Trophoblast cell (in vitro differentiated cells and primary cell): ENCODE measurements around the gene LMAN1L.

Experiments
- DNase-seq, 2 donors: peaks; one replicate each; pipeline ENCODE4 v3.0.0-alpha.2; 2016
- H2AFZ ChIP-seq: 2 replicates; pipeline ENCODE4 v1.6.1; 2013; ENCODE audit warnings: low read length, moderate library complexity, mild to moderate bottlenecking; ENCODE audit not compliant: insufficient read depth, poor library complexity
- H2AK5ac ChIP-seq: 2 replicates; pipeline ENCODE4 v1.6.1; 2013; ENCODE audit warnings: mild to moderate bottlenecking, low read length
- H2BK120ac ChIP-seq: 2 replicates; pipeline ENCODE4 v1.6.1; 2013; ENCODE audit warnings: low read length, mild to moderate bottlenecking, moderate library complexity; ENCODE audit not compliant: insufficient read depth, poor library complexity
- H2BK12ac ChIP-seq: 2 replicates; pipeline ENCODE4 v1.6.1; 2013; ENCODE audit warnings: mild to moderate bottlenecking, low read length, moderate library complexity
- H2BK5ac ChIP-seq: 2 replicates; pipeline ENCODE4 v1.6.1; 2013; ENCODE audit warnings: low read length, low read depth, moderate library complexity, mild to moderate bottlenecking; ENCODE audit not compliant: poor library complexity
- H3K14ac ChIP-seq: 2 replicates; pipeline ENCODE4 v1.6.1; 2013; ENCODE audit warnings: mild to moderate bottlenecking, low read length
- H3K18ac ChIP-seq: 2 replicates; pipeline ENCODE4 v1.6.1; 2013; ENCODE audit warnings: mild to moderate bottlenecking, low read length
- H3K23ac ChIP-seq: 2 replicates; pipeline ENCODE4 v1.6.1; 2013; ENCODE audit warnings: low read length
- H3K27ac ChIP-seq: 2 replicates; pipeline ENCODE4 v1.5.1; 2013; ENCODE audit warnings: low read depth, mild to moderate bottlenecking, inconsistent platforms, low read length, moderate library complexity
- H3K27me3 ChIP-seq: 2 replicates; pipeline ENCODE4 v1.6.1; 2013; ENCODE audit warnings: inconsistent platforms, mild to moderate bottlenecking, low read length, moderate library complexity; ENCODE audit not compliant: insufficient read depth
- H3K36me3 ChIP-seq, 2 experiments: 1 replicate in 1 of 2; 2 replicates in 1 of 2; pipeline ENCODE4 v1.6.1; 2013; ENCODE audit warnings: low read length in 2 of 2, mild to moderate bottlenecking in 2 of 2, moderate library complexity in 1 of 2; ENCODE audit not compliant: insufficient read depth in 2 of 2, control insufficient read depth in 1 of 2
- H3K4ac ChIP-seq: 2 replicates; pipeline ENCODE4 v1.6.1; 2013; ENCODE audit warnings: low read depth, mild to moderate bottlenecking, low read length, moderate library complexity
- H3K4me1 ChIP-seq, 2 experiments: 1 replicate in 1 of 2; 2 replicates in 1 of 2; pipeline ENCODE4 v1.6.1; 2013; ENCODE audit warnings: low read length in 2 of 2, mild to moderate bottlenecking in 2 of 2, moderate library complexity in 1 of 2; ENCODE audit not compliant: insufficient read depth in 2 of 2, control insufficient read depth in 1 of 2
- H3K4me2 ChIP-seq: 2 replicates; pipeline ENCODE4 v1.6.1; 2013; ENCODE audit warnings: inconsistent platforms, mild to moderate bottlenecking, low read length, moderate library complexity
- H3K4me3 ChIP-seq: 2 replicates; pipeline ENCODE4 v1.5.1; 2013; ENCODE audit warnings: mild to moderate bottlenecking, low read depth, low read length, inconsistent platforms
- H3K79me1 ChIP-seq: one replicate; pipeline ENCODE4 v1.6.1; 2013; ENCODE audit warnings: low read length
- H3K79me2 ChIP-seq: 2 replicates; pipeline ENCODE4 v1.6.1; 2013; ENCODE audit warnings: low read length, mild to moderate bottlenecking; ENCODE audit not compliant: control insufficient read depth, insufficient read depth, poor library complexity
- H3K9ac ChIP-seq: 2 replicates; pipeline ENCODE4 v1.6.1; 2013; ENCODE audit warnings: mild to moderate bottlenecking, low read length
- H3K9me3 ChIP-seq: 2 replicates; pipeline ENCODE4 v1.6.1; 2013; ENCODE audit warnings: low read depth, mild to moderate bottlenecking, control low read depth, inconsistent platforms, low read length; ENCODE audit not compliant: insufficient read depth
- H4K12ac ChIP-seq: 2 replicates; pipeline ENCODE4 v1.6.1; 2013; ENCODE audit warnings: low read depth, mild to moderate bottlenecking, low read length, moderate library complexity
- H4K8ac ChIP-seq: 2 replicates; pipeline ENCODE4 v1.6.1; 2013; ENCODE audit warnings: low read depth, mild to moderate bottlenecking, low read length, moderate library complexity
- H4K91ac ChIP-seq: one replicate; pipeline ENCODE4 v1.6.1; 2013; ENCODE audit warnings: low read depth, mild to moderate bottlenecking, low read length, moderate library complexity
- WGBS: extraction: QIAGEN DNeasy Blood & Tissue Kit; methylation state at CpG from one replicate; pipeline ENCODE4 v1.1.7; 2013; ENCODE audit warnings: missing lambda C conversion rate; ENCODE audit not compliant: insufficient read length, insufficient coverage; ENCODE audit errors: extremely low coverage; 5-methylcytosine and 5-hydroxymethylcytosine counted together

Gene LMAN1L

GRCh38 chr15:74795966-74796625 is 16.5 kb upstream of the LMAN1L start:
- no CpG with 5 or more reads among the region's 14 CpGs for WGBS
- Histone ChIP-seq H3K4ac (no peak overlapping the region), H3K79me2 (no peaks in the 10 kb centered on the region)

GRCh38 chr15:74798388-74799254 is 14.0 kb upstream of the LMAN1L start:
- Histone ChIP-seq H2AFZ (no peak overlapping the region), H3K9ac (no peak overlapping the region), H3K79me1 (no peaks in the 10 kb centered on the region), H3K27ac (no peak overlapping the region), H3K4me2 (no peak overlapping the region), H2BK120ac (no peak overlapping the region), H3K23ac (no peak overlapping the region), H4K8ac (no peak overlapping the region), H4K12ac (no peak overlapping the region), H3K4me3 (no peak overlapping the region), H3K18ac (no peak overlapping the region), H3K4me1 (no peaks in the 10 kb centered on the region), H2AK5ac (no peak overlapping the region), H3K14ac (no peak overlapping the region), H3K27me3 (no peaks in the 10 kb centered on the region), H3K9me3 (no peaks in the 10 kb centered on the region), H2BK5ac (no peak overlapping the region), H3K36me3 (peaks cover 53 to 55% of the 10 kb centered on the region in 2 experiments), H3K4ac (no peak overlapping the region), H2BK12ac (no peak overlapping the region), H3K79me2 (no peaks in the 10 kb centered on the region), H4K91ac (no peak overlapping the region)
- no CpG with 5 or more reads among the region's 25 CpGs for WGBS
- no peak for DNase-seq

More at GRCh38 chr15:74795966-74796625, 16.5 kb upstream of the LMAN1L start:
- peaks cover 3 to 6% of the 10 kb centered on the region in 2 experiments for H3K4me1 ChIP-seq
- H4K12ac ChIP-seq: no peak overlapping the region
- H2BK5ac ChIP-seq: no peak overlapping the region
- H3K9ac ChIP-seq: no peak overlapping the region
- no peak overlapping the region for H4K8ac ChIP-seq
- no peaks in the 10 kb centered on the region for H3K79me1 ChIP-seq
- H2BK12ac ChIP-seq: no peak overlapping the region
- no peak overlapping the region for H2AFZ ChIP-seq
- H3K14ac ChIP-seq: no peak overlapping the region
- no peak overlapping the region for H3K27ac ChIP-seq
- DNase-seq: peak; percentile 49 to 53
- no peak overlapping the region for H4K91ac ChIP-seq
- H3K23ac ChIP-seq: no peak overlapping the region
- no peak overlapping the region for H2AK5ac ChIP-seq
- H3K18ac ChIP-seq: no peak overlapping the region
- H3K27me3 ChIP-seq: no peaks in the 10 kb centered on the region
- H3K4me3 ChIP-seq: no peak overlapping the region
- H3K9me3 ChIP-seq: peaks cover 1% of the 10 kb centered on the region
- no peak overlapping the region for H3K4me2 ChIP-seq
- H2BK120ac ChIP-seq: no peak overlapping the region
- peaks cover 30 to 31% of the 10 kb centered on the region in 2 experiments for H3K36me3 ChIP-seq

GRCh38 chr15:74799255-74799855 is 13.3 kb upstream of the LMAN1L start:
- no peaks in the 10 kb centered on the region for H3K4me1 ChIP-seq
- no peak overlapping the region for H3K18ac ChIP-seq
- no peak overlapping the region for H4K8ac ChIP-seq
- no peak overlapping the region for H3K4ac ChIP-seq
- no peak overlapping the region for H3K9ac ChIP-seq
- H3K79me2 ChIP-seq: no peaks in the 10 kb centered on the region
- no CpG with 5 or more reads among the region's 16 CpGs for WGBS
- H3K36me3 ChIP-seq: peaks cover 56 to 59% of the 10 kb centered on the region in 2 experiments
- H3K27me3 ChIP-seq: no peaks in the 10 kb centered on the region
- H3K14ac ChIP-seq: no peak overlapping the region
- no peak overlapping the region for H2AFZ ChIP-seq
- H2BK12ac ChIP-seq: no peak overlapping the region
- H4K12ac ChIP-seq: no peak overlapping the region
- no peaks in the 10 kb centered on the region for H3K79me1 ChIP-seq
- H2BK120ac ChIP-seq: no peak overlapping the region
- H3K23ac ChIP-seq: no peak overlapping the region
- H3K4me2 ChIP-seq: no peak overlapping the region
- no peak overlapping the region for H3K4me3 ChIP-seq
- H2BK5ac ChIP-seq: no peak overlapping the region
- DNase-seq: no peak
- no peak overlapping the region for H3K27ac ChIP-seq
- no peak overlapping the region for H4K91ac ChIP-seq
- no peaks in the 10 kb centered on the region for H3K9me3 ChIP-seq
- H2AK5ac ChIP-seq: no peak overlapping the region

- H3K23ac ChIP-seq: no peak overlapping the region
- H3K9ac ChIP-seq: no peak overlapping the region
- no peak overlapping the region for H3K27ac ChIP-seq
- DNase-seq: peak; percentile 60 to 71
- H4K12ac ChIP-seq: no peak overlapping the region
- no peaks in the 10 kb centered on the region for H3K9me3 ChIP-seq
- H3K4ac ChIP-seq: no peak overlapping the region
- H2AK5ac ChIP-seq: no peak overlapping the region
- H3K79me1 ChIP-seq: no peaks in the 10 kb centered on the region
- no peak overlapping the region for H4K91ac ChIP-seq
- no peaks in the 10 kb centered on the region for H3K27me3 ChIP-seq
- no CpG with 5 or more reads among the region's 18 CpGs for WGBS
- no peaks in the 10 kb centered on the region for H3K4me1 ChIP-seq
- no peak overlapping the region for H4K8ac ChIP-seq
- H3K14ac ChIP-seq: no peak overlapping the region
- H3K36me3 ChIP-seq: peaks cover 52 to 60% of the 10 kb centered on the region in 2 experiments
- no peak overlapping the region for H3K4me2 ChIP-seq
- no peak overlapping the region for H2BK5ac ChIP-seq
- no peak overlapping the region for H2BK12ac ChIP-seq
- no peak overlapping the region for H2AFZ ChIP-seq
- H3K79me2 ChIP-seq: no peaks in the 10 kb centered on the region
- no peak overlapping the region for H3K4me3 ChIP-seq
- H3K18ac ChIP-seq: no peak overlapping the region
- no peak overlapping the region for H2BK120ac ChIP-seq
Measured at GRCh38 chr15:74799856-74800558, 12.6 kb upstream of the LMAN1L start.
